ENCODE data around the gene ATCAY. TPM values are rescaled to one million over a fixed set of nuclear protein-coding genes. Genes with fewer than 3 reads are reported as not detected.

The ATCAY gene
- total and polyA plus RNA-seq, 8 donors: 0.04 to 0.70 (median 0.27) TPM

- H3K4me1 ChIP-seq: peaks cover 26 to 38% (median 37%) of the 10 kb centered on the region in 3 donors
- ATAC-seq (peak in 1 of 4 donors; percentile 1), DNase-seq (peak in 3 of 6 donors; percentile 26 to 56 (median 43)), FAIRE-seq (no peak)
- H3K9me3 ChIP-seq: no peaks in the 10 kb centered on the region
- H3K27me3 ChIP-seq: no peaks in the 10 kb centered on the region
- peak overlapping the region; percentile 49 to 90 (median 74) for H3K27ac ChIP-seq
- intact Hi-C loops (cut with DNase I): no loop called here
- H3K36me3 ChIP-seq: peaks cover 0 to 9% (median 0%) of the 10 kb centered on the region in 3 donors
- TF ChIP-seq, protein P1, sequence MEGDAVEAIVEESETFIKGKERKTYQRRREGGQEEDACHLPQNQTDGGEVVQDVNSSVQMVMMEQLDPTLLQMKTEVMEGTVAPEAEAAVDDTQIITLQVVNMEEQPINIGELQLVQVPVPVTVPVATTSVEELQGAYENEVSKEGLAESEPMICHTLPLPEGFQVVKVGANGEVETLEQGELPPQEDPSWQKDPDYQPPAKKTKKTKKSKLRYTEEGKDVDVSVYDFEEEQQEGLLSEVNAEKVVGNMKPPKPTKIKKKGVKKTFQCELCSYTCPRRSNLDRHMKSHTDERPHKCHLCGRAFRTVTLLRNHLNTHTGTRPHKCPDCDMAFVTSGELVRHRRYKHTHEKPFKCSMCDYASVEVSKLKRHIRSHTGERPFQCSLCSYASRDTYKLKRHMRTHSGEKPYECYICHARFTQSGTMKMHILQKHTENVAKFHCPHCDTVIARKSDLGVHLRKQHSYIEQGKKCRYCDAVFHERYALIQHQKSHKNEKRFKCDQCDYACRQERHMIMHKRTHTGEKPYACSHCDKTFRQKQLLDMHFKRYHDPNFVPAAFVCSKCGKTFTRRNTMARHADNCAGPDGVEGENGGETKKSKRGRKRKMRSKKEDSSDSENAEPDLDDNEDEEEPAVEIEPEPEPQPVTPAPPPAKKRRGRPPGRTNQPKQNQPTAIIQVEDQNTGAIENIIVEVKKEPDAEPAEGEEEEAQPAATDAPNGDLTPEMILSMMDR (IDR thresholded peaks at IDR 0.05): no peak
- peak overlapping the region; percentile 38 to 92 (median 84) for H3K4me3 ChIP-seq
- WGBS, 2 donors: 28 to 29% methylated on average over 23 of the region's 23 CpGs
Observed at GRCh38 chr19:3969435-3970312, 89.2 kb downstream of the ATCAY start.

- intact Hi-C loops (cut with DNase I): no loop called here
- Histone ChIP-seq H3K27ac (peak overlapping the region; percentile 46 to 90 (median 74)), H3K4me3 (peak overlapping the region; percentile 38 to 92 (median 84)), H3K27me3 (no peaks in the 10 kb centered on the region), H3K9me3 (no peaks in the 10 kb centered on the region), H3K36me3 (peaks cover 2 to 13% (median 5%) of the 10 kb centered on the region in 3 donors), H3K4me1 (peaks cover 26 to 38% (median 37%) of the 10 kb centered on the region in 3 donors)
- TF ChIP-seq, protein P1 (IDR thresholded peaks at IDR 0.05): no peak
- WGBS, 2 donors: 1 to 2% methylated on average over 21 of the region's 22 CpGs
- no peak for FAIRE-seq
- DNase-seq: peak in 1 of 6 donors; percentile 40
- no peak for ATAC-seq
Observed at GRCh38 chr19:3970313-3970807, 89.9 kb downstream of the ATCAY start.

DNA sequence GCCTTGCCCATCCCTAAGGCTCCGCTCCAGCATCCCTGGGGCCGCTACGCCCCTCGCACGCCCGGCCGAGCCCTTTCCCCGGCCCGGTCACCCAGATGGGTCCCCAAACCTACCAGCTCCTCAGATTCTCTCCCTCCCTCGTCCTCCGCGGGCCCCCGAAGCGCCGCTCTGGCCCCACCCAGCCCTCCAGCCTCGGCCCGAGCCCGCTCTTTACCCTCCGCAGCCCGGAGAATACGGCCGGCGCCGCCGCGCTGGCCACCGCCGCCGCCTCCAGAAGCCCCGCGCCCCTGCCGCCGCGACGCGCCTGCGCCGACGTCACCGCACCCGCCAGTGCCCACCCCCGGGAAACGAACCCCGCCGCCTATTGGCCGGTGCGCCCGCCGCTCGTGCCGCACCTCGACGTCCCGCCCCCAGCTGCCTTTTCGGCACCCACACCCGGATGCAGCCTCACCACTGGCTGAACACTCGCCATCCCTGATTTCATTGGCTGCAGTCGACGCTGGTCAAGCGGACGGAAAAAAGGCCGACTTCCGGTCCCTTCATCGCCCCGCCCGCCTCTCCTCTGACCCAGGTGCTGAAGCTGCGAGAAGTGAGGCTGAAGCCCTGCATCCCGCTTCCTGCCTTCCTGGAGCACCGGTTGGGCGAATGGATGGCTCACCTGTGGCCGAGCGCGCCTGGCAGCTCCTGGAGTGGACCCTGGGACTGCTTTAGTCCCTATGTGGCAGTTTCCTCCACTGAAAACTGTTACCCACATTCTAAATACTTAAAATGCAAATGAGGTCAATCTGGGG, 90.5 kb downstream of the ATCAY start, which contains the start of gene DAPK3:
Gene DAPK3, minus strand, starts transcription at position 292 of the 791 bp plus-strand sequence. CDS start 1,364 bp downstream, outside the sequence.
- H3K27me3 ChIP-seq: no peaks in the 10 kb centered on the region
- H3K4me3 ChIP-seq: peak within 1 kb of the TSS; percentile 38 to 92 (median 84)
- 0% methylated on average over 52 to 73 of the region's 73 CpGs for WGBS, 2 donors
- no peaks in the 10 kb centered on the region for H3K9me3 ChIP-seq
- peaks cover 2 to 19% (median 10%) of the 10 kb centered on the region in 3 donors for H3K36me3 ChIP-seq
- no peak for FAIRE-seq
- peak; percentile 98 to 99 (median 98) for DNase-seq
- peak within 1 kb of the TSS; percentile 46 to 90 (median 74) for H3K27ac ChIP-seq
- intact Hi-C loops (cut with DNase I): no loop called here
- peak; percentile 86 to 90 (median 87) for ATAC-seq
- TF ChIP-seq, protein P1 (IDR thresholded peaks at IDR 0.05): no peak
- H3K4me1 ChIP-seq: peaks cover 26 to 34% (median 33%) of the 10 kb centered on the region in 3 donors

GRCh38 chr19:3975144-3975543, 94.7 kb downstream of the ATCAY start:
- WGBS, 2 donors: 85 to 88% methylated on average over 8 of the region's 8 CpGs
- no peak for FAIRE-seq
- H3K27ac ChIP-seq: no peak overlapping the region
- TF ChIP-seq, protein P1 (IDR thresholded peaks at IDR 0.05): no peak
- no peaks in the 10 kb centered on the region for H3K9me3 ChIP-seq
- intact Hi-C loops (cut with DNase I): no loop called here
- ATAC-seq: no peak
- no peak overlapping the region for H3K4me3 ChIP-seq
- peaks cover 20 to 52% (median 48%) of the 10 kb centered on the region in 3 donors for H3K36me3 ChIP-seq
- H3K4me1 ChIP-seq: no peaks in the 10 kb centered on the region
- no peaks in the 10 kb centered on the region for H3K27me3 ChIP-seq
- DNase-seq: no peak
